Activated T-helper 1 cell treated with anti-CD3 and anti-CD28 coated beads, Interleukin-12 subunit alpha, Interleukin-12 subunit beta, Interleukin-2, Interleukin-4 antibody, amounts not matched to agents 30 ng/mL and 10 ng/mL and 1 ng/mL, durations not matched to agents 14 hours and 24 hours and 36 hours (primary cell): Measurements from ENCODE around the gene RHO. TPM values are rescaled to one million over a fixed set of nuclear protein-coding genes. Genes with fewer than 3 reads are reported as not detected.

Experiments used
- DNase-seq: peaks from one replicate; pipeline ENCODE4 v3.0.0; 2021; ENCODE audit warnings: low spot score
- H3K27ac Mint-ChIP-seq: one replicate; pipeline ENCODE4 v1.8.0; 2021; ENCODE audit warnings: mild to moderate bottlenecking, mixed read lengths
- H3K27me3 Mint-ChIP-seq: one replicate; pipeline ENCODE4 v1.8.0; 2022; ENCODE audit warnings: mild to moderate bottlenecking, moderate library complexity, mixed read lengths; ENCODE audit not compliant: insufficient read depth
- H3K36me3 Mint-ChIP-seq: one replicate; pipeline ENCODE4 v1.8.0; 2021; ENCODE audit warnings: low read depth, mixed read lengths
- H3K4me1 Mint-ChIP-seq: one replicate; pipeline ENCODE4 v1.8.0; 2021; ENCODE audit warnings: low read depth, mixed read lengths
- H3K4me3 Mint-ChIP-seq: one replicate; pipeline ENCODE4 v1.8.0; 2021; ENCODE audit warnings: mild to moderate bottlenecking, moderate library complexity, mixed read lengths
- H3K9me3 Mint-ChIP-seq: one replicate; pipeline ENCODE4 v1.8.0; 2021; ENCODE audit warnings: mixed read lengths
- intact Hi-C: fragments of 100-400 bp; cut with micrococcal nuclease; formaldehyde crosslinking; loops from one replicate; pipeline ENCODE4 v1.15.1; 2024
- total RNA-seq: library from RNA; stranded (reverse); gene quantifications from 2 replicates; pipeline ENCODE4 v1.2.3, GENCODE V29; 2022

RHO gene
- total RNA-seq, 1 donor from 2014 or later = not detected

DNA sequence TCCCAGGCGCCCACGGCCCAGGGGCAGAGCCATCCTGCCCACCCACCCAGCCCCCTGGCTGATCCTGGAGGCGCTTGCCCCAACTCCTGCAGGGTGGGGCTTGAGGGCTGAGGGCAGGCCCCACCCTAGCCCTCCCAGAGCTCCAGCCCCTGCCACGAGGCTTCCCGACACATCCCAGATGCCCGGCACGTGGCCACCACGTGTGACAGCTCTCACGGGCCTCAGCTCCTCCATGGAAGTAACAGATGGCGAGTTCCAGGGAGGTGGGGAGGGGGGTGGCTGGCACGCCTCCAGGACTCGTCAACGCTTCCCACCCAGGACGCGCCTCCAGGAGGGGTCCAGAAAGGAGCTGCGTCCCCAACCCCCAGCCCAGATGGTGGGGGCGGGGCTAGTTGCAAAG is 48.9 kb downstream of the RHO start:
- no peak overlapping the region for H3K4me3 Mint-ChIP-seq
- H3K36me3 Mint-ChIP-seq = no peaks in the 10 kb centered on the region
- no peak for DNase-seq
- no peaks in the 10 kb centered on the region for H3K27me3 Mint-ChIP-seq
- H3K27ac Mint-ChIP-seq = no peak overlapping the region
- no peaks in the 10 kb centered on the region for H3K9me3 Mint-ChIP-seq
- intact Hi-C loops = no loop called here
- H3K4me1 Mint-ChIP-seq = peaks cover 5% of the 10 kb centered on the region

DNA sequence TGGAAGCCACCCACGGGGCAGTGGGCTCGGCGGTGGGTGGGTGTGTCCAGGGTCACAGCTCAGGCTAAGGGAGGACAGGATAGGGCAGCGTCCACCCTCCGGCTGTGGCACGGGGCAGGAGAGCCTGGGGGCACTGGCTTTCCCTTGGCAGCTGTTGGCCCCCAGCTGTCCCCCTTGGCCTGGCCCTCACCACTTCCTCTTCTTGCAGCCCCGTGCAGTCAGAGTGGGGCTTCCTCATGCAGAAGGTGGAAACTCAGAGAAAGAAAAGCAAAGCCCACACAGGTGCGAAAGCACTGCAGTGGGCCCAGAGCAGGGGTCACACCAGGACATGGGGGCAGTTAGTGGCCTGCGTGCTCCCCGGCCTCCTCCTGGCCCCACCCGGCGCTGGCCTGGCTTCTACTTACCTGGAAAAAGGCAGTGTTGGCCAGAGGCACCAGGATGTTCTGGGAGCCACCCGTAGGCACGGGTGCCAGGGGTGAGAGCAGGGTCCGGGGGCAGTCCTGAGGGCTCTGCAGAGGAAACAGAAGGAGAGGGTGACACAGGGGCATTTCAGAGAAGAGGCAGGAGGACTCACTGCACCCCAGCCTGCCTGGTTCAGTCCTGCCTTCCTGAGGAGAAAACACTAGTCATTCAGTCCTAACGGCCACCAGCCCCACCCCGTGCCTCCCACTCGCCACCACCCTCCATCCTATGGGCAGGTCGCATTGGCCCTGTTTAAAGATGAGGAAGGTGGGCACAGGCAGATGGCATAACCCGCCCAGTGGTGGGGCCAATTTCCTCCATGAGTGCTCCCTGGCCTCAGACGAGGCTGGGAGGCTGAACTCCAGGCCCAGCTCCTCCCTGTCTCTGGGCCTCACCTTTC is 49.7 kb downstream of the RHO start:
- Mint-ChIP-seq H3K4me1 (peaks cover 5% of the 10 kb centered on the region), H3K27ac (no peak overlapping the region), H3K27me3 (no peaks in the 10 kb centered on the region), H3K9me3 (no peaks in the 10 kb centered on the region), H3K4me3 (no peak overlapping the region), H3K36me3 (no peaks in the 10 kb centered on the region)
- intact Hi-C loops = no loop called here
- DNase-seq = no peak

DNA sequence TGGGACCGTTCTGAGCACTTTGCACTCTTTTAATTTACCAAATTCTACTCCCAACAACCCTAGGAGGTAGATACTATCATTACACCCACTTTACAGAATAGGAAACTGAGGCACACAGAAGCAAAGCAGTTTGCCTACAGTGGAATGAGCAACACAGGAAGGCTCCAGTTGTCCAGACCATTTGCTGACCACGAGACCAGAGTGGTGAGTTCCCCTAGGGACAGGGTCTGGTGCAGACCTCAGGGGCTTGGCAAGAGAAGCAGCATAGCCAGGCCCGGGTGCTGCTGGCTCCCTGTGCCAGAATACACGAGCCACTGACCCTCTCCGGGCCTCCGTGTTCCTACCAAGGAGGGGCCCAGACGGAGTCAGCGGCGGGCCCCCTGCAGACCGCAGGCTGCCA is 51.6 kb downstream of the RHO start:
- H3K4me1 Mint-ChIP-seq = peaks cover 5% of the 10 kb centered on the region
- no peak overlapping the region for H3K27ac Mint-ChIP-seq
- no peaks in the 10 kb centered on the region for H3K36me3 Mint-ChIP-seq
- intact Hi-C loops = no loop called here
- H3K9me3 Mint-ChIP-seq = no peaks in the 10 kb centered on the region
- no peak overlapping the region for H3K4me3 Mint-ChIP-seq
- DNase-seq = no peak
- no peaks in the 10 kb centered on the region for H3K27me3 Mint-ChIP-seq

DNA sequence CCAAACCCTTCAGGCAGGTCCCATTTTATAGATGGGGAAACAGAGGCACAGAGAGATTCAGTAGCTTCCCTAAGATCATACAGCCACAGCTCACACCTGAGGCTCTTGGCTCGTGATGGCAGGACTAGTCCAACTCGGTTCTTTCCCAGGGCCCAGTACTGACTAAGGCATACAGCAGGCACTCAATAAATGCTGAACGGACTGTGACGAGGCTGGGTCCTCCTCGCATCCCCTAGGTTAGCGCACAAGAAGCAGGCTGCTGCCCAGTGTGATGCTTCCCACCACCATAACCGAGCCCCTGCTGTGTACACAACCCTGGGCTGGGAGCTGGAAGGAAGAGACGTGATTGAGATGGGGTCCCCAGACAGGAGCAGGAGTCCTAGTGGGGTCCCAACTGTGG is 53.2 kb downstream of the RHO start:
- Mint-ChIP-seq H3K27ac (no peak overlapping the region), H3K9me3 (no peaks in the 10 kb centered on the region), H3K27me3 (no peaks in the 10 kb centered on the region), H3K36me3 (no peaks in the 10 kb centered on the region), H3K4me1 (no peaks in the 10 kb centered on the region), H3K4me3 (no peak overlapping the region)
- no peak for DNase-seq
- intact Hi-C loops = no loop called here

DNA sequence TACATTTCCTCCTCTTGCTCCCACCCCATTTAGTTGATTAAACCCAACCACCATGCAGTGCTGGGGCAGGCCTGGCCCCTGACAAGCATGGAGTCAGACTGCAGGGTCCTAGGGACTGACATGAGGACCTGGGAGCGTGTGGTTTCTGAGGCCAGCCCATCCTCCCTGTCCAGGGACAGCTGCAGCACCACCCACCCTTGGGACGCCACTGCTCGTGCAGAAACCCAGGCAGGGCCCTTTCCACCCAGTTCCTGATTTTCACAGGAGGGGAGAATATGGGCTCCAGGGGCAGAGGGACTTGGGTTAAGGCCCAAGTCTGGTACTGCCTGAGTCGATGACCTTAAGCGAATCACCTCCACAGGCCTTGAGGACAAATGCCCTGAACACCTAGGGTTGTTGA is 54.4 kb downstream of the RHO start:
- H3K4me1 Mint-ChIP-seq = no peaks in the 10 kb centered on the region
- H3K9me3 Mint-ChIP-seq = no peaks in the 10 kb centered on the region
- no peak overlapping the region for H3K27ac Mint-ChIP-seq
- no peaks in the 10 kb centered on the region for H3K36me3 Mint-ChIP-seq
- H3K4me3 Mint-ChIP-seq = no peak overlapping the region
- intact Hi-C loops = no loop called here
- H3K27me3 Mint-ChIP-seq = no peaks in the 10 kb centered on the region
- no peak for DNase-seq

DNA sequence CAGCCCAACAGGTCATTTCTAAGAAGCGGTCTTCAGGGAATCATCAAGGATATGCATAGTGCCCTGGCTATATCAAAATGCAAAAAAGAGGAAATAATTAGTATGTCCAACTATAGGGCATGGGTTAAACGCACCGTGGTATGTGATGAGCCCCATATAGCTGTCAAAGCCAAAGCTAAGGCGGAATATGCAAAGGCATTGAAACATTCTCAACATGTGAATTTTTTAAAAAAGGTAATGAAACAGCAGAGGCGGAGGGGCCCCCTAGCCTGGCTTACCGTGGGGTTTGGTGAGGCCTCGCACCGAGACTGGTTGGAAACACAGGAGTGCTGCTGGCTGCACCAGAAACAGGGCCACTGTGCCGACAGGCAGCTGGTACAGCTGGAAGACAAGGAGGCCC is 54.9 kb downstream of the RHO start:
- Mint-ChIP-seq H3K4me1 (no peaks in the 10 kb centered on the region), H3K27me3 (no peaks in the 10 kb centered on the region), H3K36me3 (no peaks in the 10 kb centered on the region), H3K9me3 (no peaks in the 10 kb centered on the region), H3K4me3 (no peak overlapping the region), H3K27ac (no peak overlapping the region)
- intact Hi-C loops = no loop called here
- no peak for DNase-seq

DNA sequence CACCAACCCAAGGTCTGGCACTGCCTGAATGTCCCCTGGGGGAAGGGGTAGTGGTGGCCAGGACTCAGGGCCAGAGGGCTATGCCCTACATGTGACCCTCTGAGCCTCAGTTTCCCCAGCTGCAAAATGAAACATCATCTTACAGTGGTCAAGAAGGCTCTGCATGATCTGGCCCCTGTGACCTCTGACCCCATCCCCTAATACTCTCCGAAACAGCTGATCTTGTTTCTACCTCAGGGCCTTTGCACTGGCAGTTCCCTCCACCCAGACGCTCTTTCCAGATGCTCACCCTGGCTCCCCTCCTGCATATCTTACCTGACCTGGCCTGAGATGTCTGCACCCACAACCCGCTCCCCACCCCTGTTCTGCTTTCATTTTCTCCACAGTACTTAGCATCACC is 56.2 kb downstream of the RHO start:
- Mint-ChIP-seq H3K9me3 (no peaks in the 10 kb centered on the region), H3K27ac (no peak overlapping the region), H3K36me3 (no peaks in the 10 kb centered on the region), H3K4me1 (no peaks in the 10 kb centered on the region), H3K27me3 (no peaks in the 10 kb centered on the region), H3K4me3 (no peak overlapping the region)
- DNase-seq = no peak
- intact Hi-C loops = no loop called here

Other genes with a start within 250 kb of the RHO start
- gene HMCES, start 249.8 kb upstream of the RHO start, total RNA-seq = 59.4 and 61.6 TPM in 2 replicates
- gene EFCAB12, start 100.0 kb upstream of the RHO start, total RNA-seq = 0.32 and 0.34 TPM in 2 replicates
- gene MBD4, start 88.7 kb upstream of the RHO start, total RNA-seq = 44.1 and 53.3 TPM in 2 replicates
- 10.0 and 14.7 TPM in 2 replicates for gene IFT122, start 88.4 kb upstream of the RHO start, total RNA-seq
- not detected in 2 replicates for gene H1-8, start 14.5 kb downstream of the RHO start, total RNA-seq
- gene PLXND1, start 78.0 kb downstream of the RHO start, total RNA-seq = 1.3 and 1.7 TPM in 2 replicates